K562 (cell line): ENCODE data around the gene ALOX12. TPM values are rescaled to one million over a fixed set of nuclear protein-coding genes. Genes with fewer than 3 reads are reported as not detected.

ENCODE experiments used
- ATF7 ChIP-seq: fragments of 450-650 bp; IDR thresholded peaks from 2 replicates; pipeline ENCODE4 v1.7.1; 2014; ENCODE audit warnings: mild to moderate bottlenecking, moderate library complexity
- BHLHE40 ChIP-seq: IDR thresholded peaks from 2 replicates; pipeline ENCODE4 v1.6.1; 2011; ENCODE audit warnings: low read length, improper control_type of control experiment
- DACH1 ChIP-seq: fragments of 450-650 bp; IDR thresholded peaks from 2 replicates; pipeline ENCODE4 v1.6.1; 2018; ENCODE audit not compliant: partially characterized antibody
- EP400 ChIP-seq: fragments of 450-650 bp; IDR thresholded peaks from 2 replicates; pipeline ENCODE4 v1.6.1; 2017; ENCODE audit warnings: antibody characterized with exemption, mild to moderate bottlenecking, moderate library complexity
- GABPA ChIP-seq: fragments of 200-800 bp; sonication (Bioruptor generic); conservative IDR thresholded peaks from 2 replicates; pipeline ENCODE4 v1.6.1; 2016; ENCODE audit warnings: low read depth, missing genetic modification characterization, missing compliant biosample characterization
- PHF20 ChIP-seq: fragments of 450-650 bp; IDR thresholded peaks from 2 replicates; pipeline ENCODE4 v1.6.1; 2018; ENCODE audit not compliant: partially characterized antibody
- POLR2H ChIP-seq: IDR thresholded peaks from 2 replicates; pipeline ENCODE4 v1.6.1; 2016; ENCODE audit warnings: missing genetic modification characterization, low read depth, mild to moderate bottlenecking, control low read depth, missing compliant biosample characterization, moderate library complexity
- PTTG1 ChIP-seq: fragments of 450-650 bp; IDR thresholded peaks from 2 replicates; pipeline ENCODE4 v1.6.1; 2016; ENCODE audit warnings: low read depth, mild to moderate bottlenecking, missing genetic modification characterization, missing compliant biosample characterization
- TCF7 ChIP-seq: sonication (generic); IDR thresholded peaks from 2 replicates; pipeline ENCODE4 v1.6.1; 2016; ENCODE audit warnings: antibody characterized with exemption, borderline replicate concordance
- ZNF165 ChIP-seq: fragments of 250-450 bp; sonication (Bioruptor Pico); IDR thresholded peaks from 2 replicates; pipeline ENCODE4 v1.4.0; 2020; ENCODE audit warnings: borderline replicate concordance
- ZNF184 ChIP-seq: sonication (generic); formaldehyde crosslinking; IDR thresholded peaks from 2 replicates; pipeline ENCODE4 v1.5.0; 2020; ENCODE audit warnings: missing genetic modification reagents
- ZNF644 ChIP-seq: fragments of 200-800 bp; sonication (Bioruptor generic); IDR thresholded peaks from 2 replicates; pipeline ENCODE4 v1.6.1; 2016; ENCODE audit warnings: low read depth, missing genetic modification characterization, missing compliant biosample characterization
- ZNF75A ChIP-seq: fragments of 450-650 bp; formaldehyde crosslinking; IDR thresholded peaks from 2 replicates; pipeline ENCODE4 v1.4.0; 2020; ENCODE audit warnings: mild to moderate bottlenecking
- polyA plus RNA-seq, 8 experiments: library from polyadenylated mRNA; depleted of rRNA in 4 of 8; stranded (reverse) in 5 of 8; unstranded in 3 of 8; fragments of >200 nt; fragmentation: Nextera tagmentation in 2 of 8; fragmentation: Illumina TruSeq in 1 of 8; extraction: Ambion mirVana in 2 of 8; extraction: Trizol in 1 of 8; gene quantifications; 2 replicates each; pipeline versions ENCODE4 v1.2.1 to v1.2.3, GENCODE V29; 2011 to 2014; ENCODE audit warnings: inconsistent platforms in 1 of 8, missing spikeins in 1 of 8
- total RNA-seq, 7 experiments: library from RNA; depleted of rRNA in 6 of 7; stranded (reverse); fragments of >200 nt in 6 of 7; fragmentation: Illumina TruSeq in 2 of 7; extraction: Trizol in 2 of 7; gene quantifications; 2 replicates each; pipeline versions ENCODE4 v1.2.1 to v1.2.3, GENCODE V29; 2011 to 2021; ENCODE audit warnings: low replicate concordance in 1 of 7
- TF ChIP-seq, protein P1 (sequence below): fragments of 250-450 bp; sonication (Bioruptor Pico); IDR thresholded peaks from 2 replicates; pipeline ENCODE4 v1.8.0; 2021; ENCODE audit warnings: mild to moderate bottlenecking, moderate library complexity
- TF ChIP-seq, protein P2 (sequence below), 3 experiments: fragments of 200-800 bp in 1 of 3; fragments of 250-450 bp in 1 of 3; fragments of 450-650 bp in 1 of 3; sonication (Bioruptor Pico) in 1 of 3; sonication (Bioruptor generic) in 1 of 3; formaldehyde crosslinking in 1 of 3; IDR thresholded peaks; 2 replicates each; pipeline versions ENCODE4 v1.6.1 to v1.8.0; 2016 to 2022; ENCODE audit warnings: mild to moderate bottlenecking in 2 of 3, missing genetic modification characterization in 2 of 3, missing compliant biosample characterization in 1 of 3, moderate library complexity in 1 of 3
- TF ChIP-seq, protein P3 (sequence below): IDR thresholded peaks from 2 replicates; pipeline ENCODE4 v1.6.1; 2012; ENCODE audit warnings: low read depth, low read length, improper control_type of control experiment, borderline replicate concordance
- TF ChIP-seq, protein P4 (sequence below): fragments of 450-650 bp; IDR thresholded peaks from 2 replicates; pipeline ENCODE4 v1.6.1; 2016

The ALOX12 gene
- total and polyA plus RNA-seq, 9 of the 15 experiments (the other 6 are each of a cell fraction or from before 2014, with no cell fraction given) = 0.09 to 1.1 (median 0.47) TPM; not detected in 1

DNA sequence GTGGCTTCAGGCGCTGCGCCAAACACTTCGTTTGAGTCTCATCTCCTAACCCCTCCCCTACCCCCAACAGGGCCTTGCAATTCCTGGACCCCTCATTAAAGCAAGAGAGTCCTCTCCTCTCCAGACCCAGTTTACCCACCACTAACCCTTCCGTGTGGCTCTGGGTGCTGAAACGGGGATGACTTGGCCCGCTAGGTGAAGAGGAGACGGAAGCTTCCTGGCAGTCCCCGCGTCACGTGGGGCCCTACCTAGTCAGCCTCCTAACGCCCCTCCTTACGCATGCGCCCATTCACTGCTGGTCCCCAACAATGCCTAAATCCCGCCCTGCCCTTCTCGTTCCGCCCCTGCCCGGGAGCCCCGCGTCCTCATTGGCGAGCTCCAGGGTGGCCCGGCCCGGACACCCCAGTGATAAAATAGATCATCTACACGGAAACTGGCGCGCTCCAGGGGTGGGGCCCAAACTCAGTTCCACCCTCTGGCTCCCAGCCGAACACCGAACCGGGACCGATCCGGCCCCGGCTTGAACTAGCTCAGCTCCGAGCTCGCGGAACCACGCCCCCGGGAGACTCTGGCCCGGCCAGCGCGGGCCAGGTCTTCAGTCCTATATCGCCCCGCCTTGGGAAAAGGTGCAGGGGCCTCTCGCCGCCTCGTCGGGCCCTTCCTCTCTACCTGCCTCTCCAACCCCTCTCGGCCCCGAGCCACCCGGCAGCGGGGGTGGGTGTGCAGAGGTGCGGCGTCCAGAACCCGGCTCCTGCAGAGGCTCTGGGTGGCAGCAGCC, 39.9 kb downstream of the ALOX12 start, which contains the start of gene SLC16A13 (continued):
- TF ChIP-seq GABPA = peak; percentile 58
- TF ChIP-seq ATF7 = peak; percentile 52; the same call in 1 of the 2 replicates
- peak; percentile 85 for TF ChIP-seq BHLHE40
- TF ChIP-seq ZNF165 (CRISPR knock-in tag) = no peak
- TF ChIP-seq, protein P1, sequence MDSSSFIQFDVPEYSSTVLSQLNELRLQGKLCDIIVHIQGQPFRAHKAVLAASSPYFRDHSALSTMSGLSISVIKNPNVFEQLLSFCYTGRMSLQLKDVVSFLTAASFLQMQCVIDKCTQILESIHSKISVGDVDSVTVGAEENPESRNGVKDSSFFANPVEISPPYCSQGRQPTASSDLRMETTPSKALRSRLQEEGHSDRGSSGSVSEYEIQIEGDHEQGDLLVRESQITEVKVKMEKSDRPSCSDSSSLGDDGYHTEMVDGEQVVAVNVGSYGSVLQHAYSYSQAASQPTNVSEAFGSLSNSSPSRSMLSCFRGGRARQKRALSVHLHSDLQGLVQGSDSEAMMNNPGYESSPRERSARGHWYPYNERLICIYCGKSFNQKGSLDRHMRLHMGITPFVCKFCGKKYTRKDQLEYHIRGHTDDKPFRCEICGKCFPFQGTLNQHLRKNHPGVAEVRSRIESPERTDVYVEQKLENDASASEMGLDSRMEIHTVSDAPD (CRISPR knock-in tag) = no peak
- no peak for TF ChIP-seq PTTG1 (tag)
- peak; percentile 72 for TF ChIP-seq POLR2H (tag)
- peak; percentile 60 for TF ChIP-seq PHF20
- TF ChIP-seq, protein P2, sequence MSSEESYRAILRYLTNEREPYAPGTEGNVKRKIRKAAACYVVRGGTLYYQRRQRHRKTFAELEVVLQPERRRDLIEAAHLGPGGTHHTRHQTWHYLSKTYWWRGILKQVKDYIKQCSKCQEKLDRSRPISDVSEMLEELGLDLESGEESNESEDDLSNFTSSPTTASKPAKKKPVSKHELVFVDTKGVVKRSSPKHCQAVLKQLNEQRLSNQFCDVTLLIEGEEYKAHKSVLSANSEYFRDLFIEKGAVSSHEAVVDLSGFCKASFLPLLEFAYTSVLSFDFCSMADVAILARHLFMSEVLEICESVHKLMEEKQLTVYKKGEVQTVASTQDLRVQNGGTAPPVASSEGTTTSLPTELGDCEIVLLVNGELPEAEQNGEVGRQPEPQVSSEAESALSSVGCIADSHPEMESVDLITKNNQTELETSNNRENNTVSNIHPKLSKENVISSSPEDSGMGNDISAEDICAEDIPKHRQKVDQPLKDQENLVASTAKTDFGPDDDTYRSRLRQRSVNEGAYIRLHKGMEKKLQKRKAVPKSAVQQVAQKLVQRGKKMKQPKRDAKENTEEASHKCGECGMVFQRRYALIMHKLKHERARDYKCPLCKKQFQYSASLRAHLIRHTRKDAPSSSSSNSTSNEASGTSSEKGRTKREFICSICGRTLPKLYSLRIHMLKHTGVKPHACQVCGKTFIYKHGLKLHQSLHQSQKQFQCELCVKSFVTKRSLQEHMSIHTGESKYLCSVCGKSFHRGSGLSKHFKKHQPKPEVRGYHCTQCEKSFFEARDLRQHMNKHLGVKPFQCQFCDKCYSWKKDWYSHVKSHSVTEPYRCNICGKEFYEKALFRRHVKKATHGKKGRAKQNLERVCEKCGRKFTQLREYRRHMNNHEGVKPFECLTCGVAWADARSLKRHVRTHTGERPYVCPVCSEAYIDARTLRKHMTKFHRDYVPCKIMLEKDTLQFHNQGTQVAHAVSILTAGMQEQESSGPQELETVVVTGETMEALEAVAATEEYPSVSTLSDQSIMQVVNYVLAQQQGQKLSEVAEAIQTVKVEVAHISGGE (CRISPR knock-in tag; IDR thresholded peaks at IDR 0.05) = peak in 1 of 3 experiments; percentile 66; a peak in 1 of 6 replicates
- no peak for TF ChIP-seq TCF7
- peak; percentile 69 for TF ChIP-seq EP400
- no peak for TF ChIP-seq DACH1
- TF ChIP-seq ZNF75A (CRISPR knock-in tag) = no peak
- TF ChIP-seq, protein P3, sequence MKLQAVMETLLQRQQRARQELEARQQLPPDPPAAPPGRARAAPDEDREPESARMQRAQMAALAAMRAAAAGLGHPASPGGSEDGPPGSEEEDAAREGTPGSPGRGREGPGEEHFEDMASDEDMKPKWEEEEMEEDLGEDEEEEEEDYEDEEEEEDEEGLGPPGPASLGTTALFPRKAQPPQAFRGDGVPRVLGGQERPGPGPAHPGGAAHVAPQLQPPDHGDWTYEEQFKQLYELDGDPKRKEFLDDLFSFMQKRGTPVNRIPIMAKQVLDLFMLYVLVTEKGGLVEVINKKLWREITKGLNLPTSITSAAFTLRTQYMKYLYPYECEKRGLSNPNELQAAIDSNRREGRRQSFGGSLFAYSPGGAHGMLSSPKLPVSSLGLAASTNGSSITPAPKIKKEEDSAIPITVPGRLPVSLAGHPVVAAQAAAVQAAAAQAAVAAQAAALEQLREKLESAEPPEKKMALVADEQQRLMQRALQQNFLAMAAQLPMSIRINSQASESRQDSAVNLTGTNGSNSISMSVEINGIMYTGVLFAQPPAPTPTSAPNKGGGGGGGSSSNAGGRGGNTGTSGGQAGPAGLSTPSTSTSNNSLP = no peak
- TF ChIP-seq ZNF184 (CRISPR knock-in tag) = no peak
- TF ChIP-seq, protein P4, sequence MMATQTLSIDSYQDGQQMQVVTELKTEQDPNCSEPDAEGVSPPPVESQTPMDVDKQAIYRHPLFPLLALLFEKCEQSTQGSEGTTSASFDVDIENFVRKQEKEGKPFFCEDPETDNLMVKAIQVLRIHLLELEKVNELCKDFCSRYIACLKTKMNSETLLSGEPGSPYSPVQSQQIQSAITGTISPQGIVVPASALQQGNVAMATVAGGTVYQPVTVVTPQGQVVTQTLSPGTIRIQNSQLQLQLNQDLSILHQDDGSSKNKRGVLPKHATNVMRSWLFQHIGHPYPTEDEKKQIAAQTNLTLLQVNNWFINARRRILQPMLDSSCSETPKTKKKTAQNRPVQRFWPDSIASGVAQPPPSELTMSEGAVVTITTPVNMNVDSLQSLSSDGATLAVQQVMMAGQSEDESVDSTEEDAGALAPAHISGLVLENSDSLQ = peak; percentile 45; the same call in 1 of the 2 replicates
- TF ChIP-seq ZNF644 (tag) = no peak
